ENCODE results near the gene GAPDHS.
A peak's percentile ranks its signal among the peaks of the same experiment; 100 is the strongest.

Gene GAPDHS

DNA sequence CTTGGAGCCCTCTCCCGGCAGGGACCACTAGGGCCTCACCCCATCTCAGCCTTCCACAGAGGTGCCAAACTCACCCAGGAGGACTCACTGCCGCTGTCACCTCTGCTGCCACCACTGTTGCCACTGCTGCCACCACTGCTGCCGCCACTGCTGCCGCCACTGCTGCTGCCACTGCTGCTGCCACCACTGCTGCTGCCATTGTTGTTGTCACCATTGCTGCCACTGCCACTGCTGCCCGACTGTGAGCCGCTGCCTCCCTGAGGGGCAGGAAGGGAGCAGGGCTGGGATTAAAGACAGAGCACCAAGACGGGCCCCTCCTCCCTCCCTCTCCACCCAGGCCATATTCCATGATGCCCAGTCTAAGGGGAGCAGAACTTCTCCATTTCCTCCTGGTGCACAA is 21.9 kb upstream of the GAPDHS start:
- DNase-seq, result no peak

DNA sequence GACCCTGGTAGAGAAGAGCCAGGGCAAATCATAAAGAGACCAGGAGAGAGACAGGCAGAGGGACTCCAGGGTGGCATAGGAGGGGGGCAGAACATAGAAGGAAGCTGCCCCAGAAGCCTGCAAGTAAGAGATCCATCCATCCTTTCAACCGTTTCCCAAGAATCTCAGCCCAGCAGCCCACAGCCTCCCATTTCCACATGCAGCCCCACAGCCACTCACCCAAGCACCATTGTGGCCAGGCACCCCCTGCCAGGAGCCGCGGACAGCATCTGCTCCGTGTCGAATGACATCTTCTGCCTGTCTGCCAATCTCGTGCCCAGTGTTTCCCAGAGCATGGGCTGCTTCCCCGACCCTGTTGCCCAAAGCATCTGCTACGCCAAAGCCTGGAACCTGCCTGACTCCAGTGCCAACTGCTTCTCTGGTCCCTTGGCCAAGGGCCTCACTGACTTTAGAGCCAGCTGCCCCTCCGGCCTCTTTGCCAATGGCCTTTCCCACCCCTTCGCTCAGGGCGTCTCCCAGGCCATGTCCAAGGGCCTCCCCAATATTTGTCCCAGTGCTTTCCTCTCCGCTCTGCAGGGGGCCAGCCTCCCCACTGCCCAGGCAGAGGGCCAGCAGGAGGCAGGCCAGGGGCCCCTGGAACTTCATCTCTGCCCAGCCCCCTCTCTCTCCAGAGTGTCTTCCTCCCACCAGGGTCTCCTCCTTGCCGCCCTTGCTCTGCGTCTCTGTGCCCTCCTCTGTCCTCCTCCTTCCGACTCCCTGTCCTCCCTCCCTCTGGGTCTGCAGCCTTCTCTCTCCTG is 20.2 kb upstream of the GAPDHS start:
- no peak for DNase-seq

DNA sequence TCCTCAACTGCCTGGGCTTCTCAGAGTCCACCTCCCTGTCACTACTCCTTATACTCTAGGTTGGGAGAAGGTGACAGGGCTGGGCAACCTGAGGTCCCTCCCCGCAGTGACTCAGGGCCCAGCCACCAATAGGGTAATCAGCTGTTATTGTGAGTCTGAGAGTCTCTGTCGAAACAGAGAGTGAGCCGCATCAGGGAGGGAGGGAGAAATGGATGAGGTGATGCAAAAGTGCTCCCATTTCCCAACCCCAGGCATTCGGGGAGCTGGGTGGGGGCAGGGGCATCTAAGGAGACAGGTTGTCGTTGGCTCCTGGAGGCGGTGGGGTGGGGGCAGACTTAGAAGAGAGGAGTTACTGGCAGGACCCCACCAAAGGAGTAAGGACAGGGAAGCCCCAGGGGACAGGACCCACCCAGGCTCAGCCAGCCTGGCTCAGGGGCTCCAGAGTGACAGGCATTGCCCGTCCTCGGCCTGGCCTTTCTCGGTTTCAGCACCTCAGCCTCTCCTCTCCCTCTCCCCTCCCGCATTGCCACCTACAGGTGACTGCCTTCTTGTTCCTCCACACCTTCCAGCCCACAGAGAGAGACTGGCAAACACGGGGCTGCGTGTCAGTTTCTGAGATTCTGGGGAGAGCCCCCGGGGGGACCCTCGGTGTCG is 19.5 kb upstream of the GAPDHS start, which contains the start of gene DMKN:
TSS of gene DMKN (minus strand) at position 22 of the 654 bp plus-strand sequence. CDS start 174 bp downstream, outside the sequence.
- DNase-seq, result no peak

DNA sequence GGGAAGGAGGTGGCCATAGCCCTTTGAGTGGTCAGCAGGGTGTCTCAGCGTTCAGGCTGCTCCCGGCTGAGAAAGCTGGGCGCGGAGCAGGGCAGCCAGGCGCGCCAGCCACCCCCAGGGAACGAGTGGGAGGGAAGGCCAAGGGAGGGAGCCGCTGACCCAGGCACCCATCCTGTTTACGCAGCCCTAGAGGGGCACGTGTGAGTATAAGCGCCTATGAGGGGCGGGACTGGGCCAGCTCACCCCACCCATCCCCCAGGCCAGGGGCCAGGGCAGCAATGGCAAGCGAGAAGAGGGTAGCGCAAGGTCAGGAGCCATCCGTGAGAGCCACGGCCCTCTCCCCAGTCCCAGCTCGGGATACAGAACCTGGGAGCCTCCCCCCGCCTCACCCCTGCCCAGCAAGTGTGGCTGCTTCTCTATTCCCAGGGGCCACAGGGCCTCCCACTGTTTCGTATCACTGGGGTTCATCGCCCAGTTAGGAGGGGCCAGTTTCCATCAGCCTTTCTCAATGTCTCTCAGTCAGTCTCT is 18.9 kb upstream of the GAPDHS start:
- DNase-seq, result no peak

DNA sequence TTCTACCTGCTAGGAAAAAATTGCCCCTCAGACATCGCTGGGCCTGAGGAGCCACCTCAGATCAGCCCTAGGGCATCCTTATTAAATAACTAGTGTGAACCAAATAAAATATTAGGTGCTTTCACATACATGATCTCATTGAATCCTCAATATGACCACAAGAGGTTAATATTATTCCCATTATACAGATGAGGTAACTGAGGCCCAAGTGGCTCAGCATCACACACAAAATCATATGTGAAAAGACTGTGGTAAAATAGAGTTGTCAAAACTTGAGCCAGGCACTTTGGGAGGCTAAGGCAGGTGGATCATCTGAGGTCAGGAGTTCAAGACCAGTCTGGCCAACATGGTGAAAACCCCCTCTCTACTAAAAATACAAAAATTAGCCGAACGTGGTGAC is 16.9 kb upstream of the GAPDHS start:
- no peak for DNase-seq

DNA sequence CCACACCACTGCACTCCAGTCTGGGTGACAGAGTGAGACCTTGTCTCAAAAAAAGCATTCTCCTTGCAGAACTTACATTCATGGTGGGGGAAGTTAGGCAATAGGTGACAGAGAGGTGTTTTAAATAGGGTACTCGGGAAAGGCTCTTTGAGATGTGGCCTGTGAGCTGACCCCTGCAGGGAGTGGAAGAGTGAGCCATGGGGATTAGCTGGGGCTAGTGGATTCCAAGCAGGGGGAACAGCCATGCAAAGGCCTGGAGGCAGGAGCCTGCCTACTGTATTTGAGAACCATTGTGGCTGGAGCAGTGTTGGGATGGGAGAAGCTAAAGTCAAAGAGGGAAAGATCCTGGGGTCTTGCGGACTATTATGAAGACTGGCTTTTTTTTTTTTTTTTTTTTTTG is 15.9 kb upstream of the GAPDHS start:
- DNase-seq, result no peak

DNA sequence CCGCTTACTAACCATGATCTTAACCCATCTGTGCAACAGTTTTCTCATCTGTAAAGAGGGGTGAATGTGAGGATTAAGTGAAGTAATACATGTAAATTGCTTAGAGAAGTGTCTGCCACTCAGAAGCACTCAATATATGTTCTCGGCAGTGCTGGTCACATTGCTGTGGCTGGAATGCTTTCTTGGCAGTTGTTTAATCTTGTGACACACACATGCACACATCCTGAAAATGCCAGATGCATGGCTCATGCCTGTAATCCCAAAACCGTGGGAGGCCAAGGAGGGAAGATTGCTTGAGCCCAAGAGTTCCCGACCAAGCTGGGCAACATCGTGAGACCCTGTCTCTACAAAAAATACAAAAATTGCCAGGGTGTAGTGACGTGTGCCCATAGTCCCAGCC is 14.9 kb upstream of the GAPDHS start:
- DNase-seq, result no peak

DNA sequence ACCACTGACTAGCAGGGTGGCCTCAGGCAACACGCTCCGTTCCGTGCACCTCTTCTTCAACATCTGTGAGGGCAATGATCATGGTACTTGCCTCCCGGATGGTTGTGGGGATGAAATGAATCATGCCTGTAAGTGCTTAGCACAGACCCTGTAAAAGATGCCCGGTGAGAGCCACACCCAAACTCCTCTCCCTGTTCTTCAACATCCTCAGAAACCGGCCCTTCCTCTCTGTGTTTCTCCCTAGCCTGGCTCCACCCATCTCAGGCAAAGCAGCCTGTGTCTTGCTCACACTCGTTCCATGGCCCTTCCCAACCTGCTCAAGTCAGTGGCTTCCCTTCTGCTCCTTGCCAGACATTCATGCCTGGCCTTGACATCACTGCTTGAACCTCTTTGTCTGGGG is 14.0 kb upstream of the GAPDHS start:
- no peak for DNase-seq

DNA sequence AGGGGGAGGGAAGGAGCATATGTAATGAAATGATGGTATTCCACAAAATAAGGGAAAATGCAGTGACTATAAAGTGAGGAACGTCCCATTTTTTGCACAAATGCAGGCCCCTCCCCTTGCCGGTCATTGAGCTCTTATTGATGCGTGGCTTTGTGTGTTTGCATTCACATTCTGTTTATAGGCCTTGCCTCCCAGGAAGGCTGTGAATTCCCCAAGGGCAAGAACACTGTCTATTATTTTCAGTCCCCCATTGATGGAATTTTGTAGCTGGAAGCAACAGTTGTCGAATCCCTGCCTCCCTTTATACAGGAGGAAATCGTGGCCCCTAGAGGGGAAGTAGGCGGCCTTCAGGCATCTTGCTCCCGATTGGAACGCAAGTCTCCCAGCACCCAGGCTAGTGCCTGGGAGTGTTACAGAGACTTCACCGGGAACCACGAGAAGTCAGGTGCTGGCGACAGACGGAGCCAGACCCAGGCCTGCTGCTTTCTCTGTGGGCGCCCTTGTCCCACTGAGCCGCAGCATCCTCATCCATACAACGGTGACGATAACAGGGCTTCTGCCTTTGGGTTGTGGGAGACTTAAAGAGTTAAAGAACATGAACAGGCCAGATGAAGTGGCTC is 12.0 kb upstream of the GAPDHS start:
- no peak for DNase-seq

DNA sequence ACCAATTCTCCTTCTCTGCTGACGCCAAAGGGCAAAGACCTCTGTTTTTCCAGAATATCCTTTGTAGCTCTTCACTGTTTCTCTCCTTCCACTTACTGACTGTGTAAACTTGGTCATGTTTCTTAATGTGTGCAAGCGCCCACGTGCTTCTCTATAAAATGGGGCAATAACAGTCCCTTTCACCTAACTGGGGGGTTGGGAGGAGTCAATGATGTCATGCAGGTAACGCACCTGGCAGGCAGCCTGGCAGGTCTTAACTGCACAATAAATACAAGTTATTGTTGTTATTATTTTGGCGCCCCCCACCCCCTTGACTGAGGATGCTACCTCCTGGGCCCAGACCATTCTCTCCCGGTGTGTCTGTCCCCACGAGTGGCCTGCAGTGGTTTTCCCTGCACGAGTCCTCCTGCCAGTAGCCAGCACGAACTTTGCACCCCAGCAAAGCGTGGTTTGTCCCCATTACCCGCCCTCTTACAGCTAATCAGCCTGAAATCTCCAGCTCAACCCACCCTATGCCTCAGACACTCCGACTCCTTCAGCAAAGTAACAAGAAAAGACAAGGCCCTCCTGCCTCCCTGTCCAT is 10.4 kb upstream of the GAPDHS start:
- no peak for DNase-seq

DNA sequence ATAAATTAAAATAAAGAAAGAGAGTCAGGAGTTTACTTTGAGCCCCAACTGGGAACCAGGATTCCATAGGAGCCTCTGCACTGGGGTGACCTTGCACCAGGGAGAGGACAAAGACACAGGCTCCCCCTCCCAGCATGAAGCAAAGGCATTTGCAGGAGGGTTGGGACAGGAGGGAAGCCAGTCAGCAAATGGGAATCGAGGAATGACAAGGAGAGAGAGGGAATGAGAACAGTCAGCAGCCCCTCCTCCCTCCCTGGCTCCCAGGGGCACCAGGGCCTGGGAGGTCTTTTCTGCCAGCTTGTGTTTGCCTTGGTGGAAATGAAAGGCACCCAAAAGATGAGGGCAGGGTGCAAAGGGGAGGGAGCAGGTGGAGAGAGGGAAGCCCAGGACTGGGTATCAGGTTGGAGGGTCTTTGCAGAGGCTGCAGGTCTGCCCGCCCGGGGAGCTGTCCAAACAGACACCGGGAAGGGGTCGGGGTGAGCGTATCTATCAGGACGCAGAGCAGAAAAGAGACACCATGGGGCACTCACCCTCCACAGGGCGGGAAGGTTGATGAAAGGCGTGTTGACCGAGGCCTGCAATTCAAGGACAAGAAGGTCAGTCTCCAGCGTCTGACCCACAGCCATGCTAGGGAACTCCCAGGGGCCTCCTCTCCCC is 8.9 kb upstream of the GAPDHS start:
- DNase-seq, result no peak

DNA sequence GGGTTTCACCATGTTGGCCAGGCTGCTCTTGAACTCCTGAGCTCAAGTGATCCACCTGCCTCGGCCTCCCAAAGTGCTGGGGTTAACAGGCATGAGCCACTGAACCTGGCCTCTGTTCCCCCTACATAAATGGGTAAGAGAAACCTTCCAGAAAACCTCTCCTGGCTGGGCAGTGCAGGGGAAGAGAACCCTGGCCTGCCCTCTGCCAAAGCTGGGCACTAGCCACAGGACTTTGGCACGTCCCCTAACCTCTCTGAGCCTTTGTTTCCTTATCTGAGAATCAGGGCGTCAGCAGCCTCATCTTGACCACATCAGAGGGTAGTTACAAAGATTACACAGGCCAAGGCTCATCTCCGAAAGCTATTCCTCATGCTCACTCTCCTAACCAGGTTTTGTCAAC is 7.4 kb upstream of the GAPDHS start:
- DNase-seq, result no peak

DNA sequence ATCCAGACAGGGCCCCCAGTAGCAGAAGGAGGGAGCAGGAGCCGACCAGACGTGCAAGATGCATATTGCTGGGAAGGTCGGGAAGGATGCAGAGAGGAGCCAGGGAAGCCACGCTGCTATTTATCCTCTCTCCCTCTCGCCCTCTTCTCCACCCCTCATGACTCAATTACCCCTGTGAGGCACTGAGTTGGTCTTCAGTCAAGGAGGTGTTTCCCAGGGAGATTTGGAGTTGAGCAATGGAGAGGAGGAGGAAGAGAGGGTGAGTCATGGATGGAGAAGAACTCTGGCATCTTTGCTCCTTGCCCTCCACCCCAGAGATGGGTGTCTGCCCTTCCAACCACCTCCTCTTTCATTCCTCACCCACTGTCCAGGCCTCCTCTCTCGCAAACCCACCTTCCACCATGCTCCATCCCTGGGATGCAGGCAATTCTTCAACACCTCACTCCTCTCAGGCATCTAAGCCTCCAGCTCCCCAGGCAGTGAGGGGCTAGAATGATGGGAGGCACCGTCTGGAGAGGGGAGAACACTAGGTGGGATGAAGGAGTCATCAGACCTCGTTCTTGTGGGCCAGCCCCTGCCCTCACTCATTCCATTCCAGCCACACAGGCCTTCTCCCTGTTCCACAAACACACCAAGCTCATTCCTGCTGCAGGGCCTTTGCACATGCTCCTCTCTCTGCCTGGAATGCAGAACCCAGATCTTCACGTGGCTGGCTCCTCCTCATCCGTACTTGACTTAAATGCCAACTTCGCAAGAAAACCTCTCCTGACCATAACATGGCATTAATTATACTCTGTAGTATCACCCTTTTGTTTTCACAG is 4.8 kb upstream of the GAPDHS start, which contains the start of gene SBSN:
TSS of gene SBSN (minus strand) at position 94 of the 821 bp plus-strand sequence. CDS start at position 64, 30 bp downstream.
- no peak for DNase-seq

DNA sequence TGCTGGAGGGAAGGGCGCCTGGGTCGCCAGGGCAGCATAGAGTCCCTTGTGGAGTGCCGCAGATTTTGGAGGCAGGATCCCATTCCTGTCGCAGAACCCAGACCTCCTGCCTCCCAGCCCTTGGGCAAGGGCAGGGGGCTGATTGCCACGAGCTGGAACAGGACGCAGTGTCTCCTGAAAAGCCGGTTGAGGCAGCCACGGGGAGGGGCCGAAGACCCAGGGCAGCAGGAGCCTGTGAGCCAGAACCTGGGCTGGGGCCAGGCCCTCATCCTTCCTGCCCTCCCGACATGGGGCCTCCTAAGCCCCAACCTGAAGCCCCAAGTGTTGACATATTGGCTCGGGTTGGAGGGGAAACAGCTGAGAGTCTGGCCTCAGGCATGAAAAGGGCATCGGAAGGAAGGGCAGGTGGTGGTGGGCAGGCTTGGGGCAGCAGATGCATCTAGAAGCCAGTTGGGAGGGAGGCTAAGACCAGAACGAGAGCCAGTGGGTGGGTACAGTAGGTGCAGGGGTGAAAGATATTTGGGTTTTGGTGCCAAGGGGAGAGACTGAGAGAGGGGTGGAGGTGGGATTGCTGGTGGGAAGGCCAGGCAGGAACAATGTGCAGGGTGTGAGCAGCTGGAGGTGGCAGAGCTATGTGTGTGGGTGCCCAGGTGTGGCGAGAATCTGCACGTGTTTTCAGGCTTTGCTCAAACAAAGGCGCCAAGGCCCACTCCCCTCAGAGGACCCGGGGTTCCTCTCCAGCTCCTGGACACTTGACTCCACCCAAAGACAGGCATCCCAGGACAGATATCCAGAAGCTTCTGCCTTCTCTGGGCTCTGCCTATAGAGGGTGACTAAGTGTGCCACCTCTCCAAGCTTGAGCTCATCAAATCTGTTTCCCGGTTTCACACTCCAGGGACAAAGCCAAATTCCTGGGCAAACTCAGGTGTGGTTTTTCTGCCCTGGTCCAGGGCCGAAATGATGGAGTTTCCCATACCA is 3.7 kb upstream of the GAPDHS start:
- DNase-seq, result no peak

DNA sequence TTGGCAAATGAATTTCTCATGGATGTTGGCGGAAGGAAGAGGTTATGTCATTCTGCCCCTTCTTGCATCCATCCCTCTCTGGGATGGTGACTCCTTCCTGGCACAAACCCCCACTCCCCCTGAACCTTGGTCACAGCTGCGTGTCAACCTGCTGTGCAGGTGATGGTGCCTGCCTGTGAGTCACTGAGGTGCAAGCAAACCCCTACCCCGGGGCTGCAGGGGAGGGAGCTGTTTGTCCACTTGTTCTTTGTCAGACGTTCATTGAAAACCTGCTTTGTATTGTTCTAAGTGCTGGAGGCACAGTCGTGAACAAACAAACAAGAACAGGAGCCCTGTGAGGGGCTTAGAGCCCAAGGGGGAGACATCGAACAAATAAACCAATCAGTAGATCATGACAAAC is 2.0 kb upstream of the GAPDHS start:
- no peak for DNase-seq

DNA sequence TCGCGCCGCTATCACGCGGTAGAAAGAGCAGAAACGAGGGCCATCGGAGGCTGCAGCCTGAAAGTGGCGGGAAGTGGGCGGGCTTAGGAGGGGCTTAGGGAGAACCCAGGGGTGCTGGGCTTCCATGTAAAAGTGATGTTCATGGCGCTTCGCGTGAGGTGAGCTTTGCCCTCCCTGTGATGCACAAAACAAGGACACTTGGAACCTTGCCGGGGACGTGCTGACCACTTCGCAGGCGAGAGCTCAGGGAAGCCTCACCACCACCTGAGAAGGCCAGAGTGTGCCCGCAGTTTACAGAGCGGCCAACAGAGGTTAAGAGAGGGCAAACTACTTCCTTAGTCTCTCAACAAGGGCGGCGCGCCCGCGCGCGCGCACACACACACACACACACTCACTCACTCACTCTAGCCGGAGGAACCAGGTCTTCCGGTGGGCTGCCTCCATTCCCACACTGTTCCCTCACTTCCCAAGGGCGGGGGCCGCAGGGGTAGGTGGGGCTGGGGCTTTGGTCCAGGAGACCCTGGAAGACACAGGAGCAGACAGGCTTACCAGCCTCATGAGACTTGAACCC is 651 bp downstream of the GAPDHS start:
- peak; percentile 72 for DNase-seq

DNA sequence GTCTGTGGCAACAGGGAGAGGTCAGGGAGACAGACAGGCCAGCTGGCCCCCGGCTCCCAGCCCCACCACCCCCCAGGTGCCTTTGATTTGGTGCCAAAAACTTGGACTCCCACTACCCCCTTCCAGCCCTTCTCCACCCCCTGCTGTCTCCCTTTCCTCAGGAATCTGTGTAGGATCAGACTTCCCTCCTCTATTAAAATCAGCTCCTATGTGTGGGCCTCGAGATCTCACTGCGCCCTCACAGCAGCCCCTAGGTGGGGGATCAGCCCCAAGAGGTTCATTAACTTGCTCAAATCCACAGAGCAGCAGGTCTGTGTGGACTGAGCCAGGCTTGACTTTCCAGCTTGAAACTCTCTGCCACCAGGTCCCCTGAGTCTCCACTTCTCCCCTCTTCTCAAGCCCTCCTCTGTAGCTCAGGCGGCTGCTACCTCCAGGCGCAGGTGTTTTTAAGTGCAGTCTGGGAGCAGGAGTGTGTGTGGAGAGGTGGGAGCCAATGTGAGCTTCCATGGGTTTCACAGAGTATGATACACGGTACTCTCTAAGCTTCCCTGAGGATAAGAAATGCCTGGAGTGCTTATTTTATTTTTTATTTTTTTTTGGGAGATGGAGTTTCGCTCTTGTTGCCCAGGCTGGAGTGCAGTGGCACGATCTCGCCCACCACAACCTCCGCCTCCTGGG is 1.7 kb downstream of the GAPDHS start:
- no peak for DNase-seq

DNA sequence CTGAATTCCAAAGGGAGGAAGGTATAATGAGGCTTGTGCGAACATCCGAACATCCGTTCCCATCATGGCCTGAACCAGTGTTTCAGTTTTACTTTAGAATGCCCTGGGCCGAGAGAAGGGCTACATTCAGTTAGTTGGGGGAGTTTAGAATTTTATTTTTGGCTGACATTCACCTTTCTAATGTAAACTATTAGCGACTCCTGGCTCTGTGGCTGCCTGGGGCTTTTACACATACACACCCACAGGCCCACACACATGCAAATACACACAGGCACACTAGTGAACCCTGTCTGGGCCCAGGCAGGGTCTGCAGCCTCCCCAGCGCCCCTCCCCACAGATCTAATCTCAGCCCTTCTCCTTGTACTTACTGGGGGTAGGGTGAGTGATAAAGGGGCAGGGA is 6.1 kb downstream of the GAPDHS start:
- DNase-seq, result no peak

DNA sequence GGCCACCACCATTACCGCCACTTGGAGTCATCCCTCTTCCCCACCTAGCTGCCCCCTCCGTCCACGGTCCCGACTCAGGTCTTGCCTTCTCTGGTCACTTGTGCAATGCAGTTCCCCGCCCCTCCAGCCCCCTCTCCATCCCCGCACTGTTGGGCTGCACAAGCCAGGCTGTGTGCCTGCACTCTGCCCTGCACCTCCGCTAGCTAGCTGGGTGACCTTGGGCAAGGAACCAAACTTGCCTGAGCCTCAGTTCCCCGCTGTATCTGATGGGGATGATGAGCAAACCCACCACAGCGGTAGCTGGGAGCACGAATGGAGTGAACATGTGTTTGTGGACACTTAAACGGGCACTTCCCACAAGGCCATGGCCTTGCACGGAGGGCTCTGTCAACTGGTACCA is 6.6 kb downstream of the GAPDHS start:
- DNase-seq, result no peak

Measured in activated effector memory CD4-positive, alpha-beta T cell treated with anti-CD3 and anti-CD28 coated beads, Interleukin-2, amount 50 U/mL, for 16 hours (primary cell).